K562 (cell line): ENCODE measurements around the gene CYB5R3. TPM values are rescaled to one million over a fixed set of nuclear protein-coding genes. Genes with fewer than 3 reads are reported as not detected.

Experiments
- HNRNPL ChIP-seq: fragments of 200-400 bp; formaldehyde crosslinking; IDR thresholded peaks from 2 replicates; pipeline ENCODE4 v1.6.1; 2017; ENCODE audit warnings: low read depth, mild to moderate bottlenecking, low read length
- POLR3G ChIP-seq: IDR thresholded peaks from 2 replicates; pipeline ENCODE4 v1.6.1; 2011; ENCODE audit not compliant: insufficient read length, insufficient replicate concordance; ENCODE audit errors: extremely low read depth
- SPI1 ChIP-seq: IDR thresholded peaks from 2 replicates; pipeline ENCODE4 v1.6.1; 2011; ENCODE audit warnings: low read depth, low read length, control low read depth, borderline replicate concordance
- polyA plus RNA-seq, 8 experiments: library from polyadenylated mRNA; depleted of rRNA in 4 of 8; stranded (reverse) in 5 of 8; unstranded in 3 of 8; fragments of >200 nt; fragmentation: Nextera tagmentation in 2 of 8; fragmentation: Illumina TruSeq in 1 of 8; extraction: Ambion mirVana in 2 of 8; extraction: Trizol in 1 of 8; gene quantifications; 2 replicates each; pipeline versions ENCODE4 v1.2.1 to v1.2.3, GENCODE V29; 2011 to 2014; ENCODE audit warnings: inconsistent platforms in 1 of 8, missing spikeins in 1 of 8
- total RNA-seq, 7 experiments: library from RNA; depleted of rRNA in 6 of 7; stranded (reverse); fragments of >200 nt in 6 of 7; fragmentation: Illumina TruSeq in 2 of 7; extraction: Trizol in 2 of 7; gene quantifications; 2 replicates each; pipeline versions ENCODE4 v1.2.1 to v1.2.3, GENCODE V29; 2011 to 2021; ENCODE audit warnings: low replicate concordance in 1 of 7
- TF ChIP-seq, protein P1 (sequence below): fragments of 250-450 bp; sonication (Bioruptor Pico); IDR thresholded peaks from 2 replicates; pipeline ENCODE4 v1.4.0; 2020

Gene CYB5R3
- total and polyA plus RNA-seq, 9 of the 15 experiments (the other 6 are each of a cell fraction or from before 2014, with no cell fraction given) = 1.4 to 66.8 (median 23.4) TPM

DNA sequence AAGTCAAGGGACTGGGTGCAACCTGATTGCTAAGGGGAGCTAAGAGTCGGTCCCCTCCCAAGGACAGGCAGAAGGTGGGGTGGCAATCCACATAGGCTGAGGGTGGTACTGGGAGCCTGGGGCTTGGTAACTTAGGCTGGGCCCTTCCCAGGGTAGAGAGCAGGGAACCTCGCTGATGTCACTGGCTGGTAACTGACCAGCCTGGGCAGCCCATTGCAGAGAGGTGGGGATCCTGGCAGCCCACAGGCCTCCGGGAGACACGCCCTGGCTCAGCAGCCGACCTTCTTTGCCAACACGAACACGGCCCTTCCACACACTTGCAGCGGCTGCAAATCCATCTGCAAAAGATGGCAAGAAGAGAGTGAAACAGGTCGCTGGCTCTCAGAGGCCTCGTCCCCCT, 46.1 kb upstream of the CYB5R3 start (continued):
- TF ChIP-seq, protein P1, sequence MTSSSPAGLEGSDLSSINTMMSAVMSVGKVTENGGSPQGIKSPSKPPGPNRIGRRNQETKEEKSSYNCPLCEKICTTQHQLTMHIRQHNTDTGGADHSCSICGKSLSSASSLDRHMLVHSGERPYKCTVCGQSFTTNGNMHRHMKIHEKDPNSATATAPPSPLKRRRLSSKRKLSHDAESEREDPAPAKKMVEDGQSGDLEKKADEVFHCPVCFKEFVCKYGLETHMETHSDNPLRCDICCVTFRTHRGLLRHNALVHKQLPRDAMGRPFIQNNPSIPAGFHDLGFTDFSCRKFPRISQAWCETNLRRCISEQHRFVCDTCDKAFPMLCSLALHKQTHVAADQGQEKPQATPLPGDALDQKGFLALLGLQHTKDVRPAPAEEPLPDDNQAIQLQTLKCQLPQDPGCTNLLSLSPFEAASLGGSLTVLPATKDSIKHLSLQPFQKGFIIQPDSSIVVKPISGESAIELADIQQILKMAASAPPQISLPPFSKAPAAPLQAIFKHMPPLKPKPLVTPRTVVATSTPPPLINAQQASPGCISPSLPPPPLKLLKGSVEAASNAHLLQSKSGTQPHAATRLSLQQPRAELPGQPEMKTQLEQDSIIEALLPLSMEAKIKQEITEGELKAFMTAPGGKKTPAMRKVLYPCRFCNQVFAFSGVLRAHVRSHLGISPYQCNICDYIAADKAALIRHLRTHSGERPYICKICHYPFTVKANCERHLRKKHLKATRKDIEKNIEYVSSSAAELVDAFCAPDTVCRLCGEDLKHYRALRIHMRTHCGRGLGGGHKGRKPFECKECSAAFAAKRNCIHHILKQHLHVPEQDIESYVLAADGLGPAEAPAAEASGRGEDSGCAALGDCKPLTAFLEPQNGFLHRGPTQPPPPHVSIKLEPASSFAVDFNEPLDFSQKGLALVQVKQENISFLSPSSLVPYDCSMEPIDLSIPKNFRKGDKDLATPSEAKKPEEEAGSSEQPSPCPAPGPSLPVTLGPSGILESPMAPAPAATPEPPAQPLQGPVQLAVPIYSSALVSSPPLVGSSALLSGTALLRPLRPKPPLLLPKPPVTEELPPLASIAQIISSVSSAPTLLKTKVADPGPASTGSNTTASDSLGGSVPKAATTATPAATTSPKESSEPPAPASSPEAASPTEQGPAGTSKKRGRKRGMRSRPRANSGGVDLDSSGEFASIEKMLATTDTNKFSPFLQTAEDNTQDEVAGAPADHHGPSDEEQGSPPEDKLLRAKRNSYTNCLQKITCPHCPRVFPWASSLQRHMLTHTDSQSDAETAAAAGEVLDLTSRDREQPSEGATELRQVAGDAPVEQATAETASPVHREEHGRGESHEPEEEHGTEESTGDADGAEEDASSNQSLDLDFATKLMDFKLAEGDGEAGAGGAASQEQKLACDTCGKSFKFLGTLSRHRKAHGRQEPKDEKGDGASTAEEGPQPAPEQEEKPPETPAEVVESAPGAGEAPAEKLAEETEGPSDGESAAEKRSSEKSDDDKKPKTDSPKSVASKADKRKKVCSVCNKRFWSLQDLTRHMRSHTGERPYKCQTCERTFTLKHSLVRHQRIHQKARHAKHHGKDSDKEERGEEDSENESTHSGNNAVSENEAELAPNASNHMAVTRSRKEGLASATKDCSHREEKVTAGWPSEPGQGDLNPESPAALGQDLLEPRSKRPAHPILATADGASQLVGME = no peak
- TF ChIP-seq SPI1 (no peak), POLR3G (no peak), HNRNPL (no peak)
